ENCODE measurements around the gene RERGL. TPM values are rescaled to one million over a fixed set of nuclear protein-coding genes. Genes with fewer than 3 reads are reported as not detected.

The RERGL gene, protein sequence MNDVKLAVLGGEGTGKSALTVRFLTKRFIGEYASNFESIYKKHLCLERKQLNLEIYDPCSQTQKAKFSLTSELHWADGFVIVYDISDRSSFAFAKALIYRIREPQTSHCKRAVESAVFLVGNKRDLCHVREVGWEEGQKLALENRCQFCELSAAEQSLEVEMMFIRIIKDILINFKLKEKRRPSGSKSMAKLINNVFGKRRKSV
- total RNA-seq (ENCODE audit: low replicate concordance) = not detected in 2 replicates

DNA sequence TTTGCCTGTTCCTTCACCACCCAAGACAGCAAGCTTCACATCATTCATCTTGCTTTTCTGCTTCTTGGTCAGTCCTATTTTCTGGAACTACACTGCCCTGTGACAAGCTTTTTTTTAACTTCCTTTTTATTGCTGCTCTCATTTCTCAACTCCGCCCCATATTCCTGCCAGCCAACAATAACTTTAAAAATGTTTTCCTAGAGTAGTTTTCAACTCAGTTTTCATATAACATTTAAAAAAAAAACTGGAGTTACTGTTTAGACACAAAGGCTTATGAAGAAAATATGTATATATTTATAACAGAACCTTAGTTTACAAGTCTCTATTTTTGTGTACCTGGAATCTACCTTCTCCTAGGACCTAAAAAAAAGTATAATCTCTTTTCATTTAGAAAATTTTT is at the start of gene RERGL:
RERGL (minus strand) TSS at position 101 of the 400 bp plus-strand sequence; CDS start at position 48, 53 bp downstream.
- TF ChIP-seq, protein P1, sequence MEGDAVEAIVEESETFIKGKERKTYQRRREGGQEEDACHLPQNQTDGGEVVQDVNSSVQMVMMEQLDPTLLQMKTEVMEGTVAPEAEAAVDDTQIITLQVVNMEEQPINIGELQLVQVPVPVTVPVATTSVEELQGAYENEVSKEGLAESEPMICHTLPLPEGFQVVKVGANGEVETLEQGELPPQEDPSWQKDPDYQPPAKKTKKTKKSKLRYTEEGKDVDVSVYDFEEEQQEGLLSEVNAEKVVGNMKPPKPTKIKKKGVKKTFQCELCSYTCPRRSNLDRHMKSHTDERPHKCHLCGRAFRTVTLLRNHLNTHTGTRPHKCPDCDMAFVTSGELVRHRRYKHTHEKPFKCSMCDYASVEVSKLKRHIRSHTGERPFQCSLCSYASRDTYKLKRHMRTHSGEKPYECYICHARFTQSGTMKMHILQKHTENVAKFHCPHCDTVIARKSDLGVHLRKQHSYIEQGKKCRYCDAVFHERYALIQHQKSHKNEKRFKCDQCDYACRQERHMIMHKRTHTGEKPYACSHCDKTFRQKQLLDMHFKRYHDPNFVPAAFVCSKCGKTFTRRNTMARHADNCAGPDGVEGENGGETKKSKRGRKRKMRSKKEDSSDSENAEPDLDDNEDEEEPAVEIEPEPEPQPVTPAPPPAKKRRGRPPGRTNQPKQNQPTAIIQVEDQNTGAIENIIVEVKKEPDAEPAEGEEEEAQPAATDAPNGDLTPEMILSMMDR (IDR thresholded peaks at IDR 0.05; ENCODE audit: insufficient read depth, low read length) = no peak
- H3K4me3 ChIP-seq (ENCODE audit: low read depth, low read length) = no peak within 1 kb of the TSS
- DNase-seq (ENCODE audit: low read depth) = no peak

DNA sequence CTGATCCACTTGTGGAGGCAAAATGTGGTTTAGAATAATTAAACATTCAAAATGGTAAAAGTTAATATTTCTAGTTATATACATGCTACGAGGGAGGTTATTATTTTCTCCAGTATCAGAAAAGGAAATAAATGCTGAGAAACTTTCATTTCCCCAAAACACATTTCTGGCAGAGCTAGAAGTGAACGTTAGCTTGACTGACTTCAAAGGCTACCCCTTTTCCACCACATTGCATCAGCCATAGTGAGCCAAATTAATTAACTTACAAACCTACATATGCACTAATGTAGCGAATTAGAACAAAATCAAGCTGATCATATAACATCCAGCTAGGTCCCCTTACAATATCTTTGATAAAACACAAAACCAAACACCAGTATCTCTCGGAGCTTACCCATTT is 49.3 kb upstream of the RERGL start:
- H3K4me3 ChIP-seq (ENCODE audit: low read depth, low read length) = no peak overlapping the region
- DNase-seq (ENCODE audit: low read depth) = no peak
- TF ChIP-seq, protein P1 (IDR thresholded peaks at IDR 0.05; ENCODE audit: insufficient read depth, low read length) = no peak

DNA sequence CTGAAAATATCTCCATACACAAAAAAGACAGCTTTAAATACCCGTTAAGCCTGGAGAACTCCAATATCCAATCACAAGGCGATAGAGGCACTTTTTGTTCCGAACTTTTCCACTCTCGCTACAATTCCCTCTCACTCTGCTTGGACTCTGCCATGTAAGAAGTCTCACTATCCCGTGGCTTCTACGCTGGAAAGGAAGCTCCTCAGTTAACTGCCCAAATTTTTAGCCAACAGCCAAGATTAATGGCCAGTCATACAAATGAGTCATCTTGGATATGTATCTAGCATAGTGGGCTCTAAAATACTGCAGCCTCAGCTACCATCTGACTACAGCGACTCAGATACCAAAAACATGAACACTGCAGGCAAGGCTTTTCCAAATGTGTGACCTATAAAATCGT is 45.5 kb upstream of the RERGL start:
- DNase-seq (ENCODE audit: low read depth) = peak; percentile 89
- TF ChIP-seq, protein P1 (IDR thresholded peaks at IDR 0.05; ENCODE audit: insufficient read depth, low read length) = no peak
- peak overlapping the region; percentile 42 for H3K4me3 ChIP-seq (ENCODE audit: low read depth, low read length)

DNA sequence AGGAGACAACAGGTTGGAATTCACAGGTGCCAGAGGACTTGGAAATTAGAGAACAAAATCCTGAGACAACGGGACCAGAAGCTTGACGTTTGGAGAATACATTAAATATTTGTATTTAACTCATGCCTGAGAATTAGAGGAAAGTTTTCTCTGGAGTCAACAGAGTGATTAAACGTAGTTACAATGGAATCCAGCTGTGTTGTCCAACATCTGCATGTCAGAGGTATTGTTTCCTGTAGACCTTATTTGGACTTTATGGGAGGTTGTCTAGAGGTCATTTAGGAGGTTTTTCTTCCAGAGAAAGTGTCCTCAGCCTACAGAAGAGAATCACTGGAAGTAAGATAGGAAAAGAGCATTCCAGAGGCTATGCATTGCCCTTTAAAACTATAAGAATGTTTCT is 45.1 kb upstream of the RERGL start:
- H3K4me3 ChIP-seq (ENCODE audit: low read depth, low read length) = peak overlapping the region; percentile 42
- TF ChIP-seq, protein P1 (IDR thresholded peaks at IDR 0.05; ENCODE audit: insufficient read depth, low read length) = no peak
- DNase-seq (ENCODE audit: low read depth) = peak; percentile 65

DNA sequence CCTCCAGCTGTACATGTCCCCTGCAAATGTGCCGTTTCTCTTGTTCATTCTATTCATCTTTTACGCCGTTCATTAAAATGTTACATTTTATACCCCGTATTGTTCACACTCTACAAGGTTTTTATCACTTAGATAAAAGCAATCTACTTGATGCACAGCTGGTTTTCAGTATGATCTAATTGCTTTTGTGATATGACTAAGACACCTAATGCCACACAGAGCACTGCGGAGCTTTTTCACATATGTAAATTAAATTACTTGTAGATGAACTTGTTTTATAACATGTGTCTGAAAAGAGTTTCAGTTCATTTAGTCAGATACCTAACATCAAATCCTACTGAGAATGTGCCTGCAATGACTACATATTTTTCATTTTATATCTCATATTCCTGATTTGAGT is 40.9 kb upstream of the RERGL start:
- H3K4me3 ChIP-seq (ENCODE audit: low read depth, low read length) = no peak overlapping the region
- DNase-seq (ENCODE audit: low read depth) = no peak
- TF ChIP-seq, protein P1 (IDR thresholded peaks at IDR 0.05; ENCODE audit: insufficient read depth, low read length) = no peak

DNA sequence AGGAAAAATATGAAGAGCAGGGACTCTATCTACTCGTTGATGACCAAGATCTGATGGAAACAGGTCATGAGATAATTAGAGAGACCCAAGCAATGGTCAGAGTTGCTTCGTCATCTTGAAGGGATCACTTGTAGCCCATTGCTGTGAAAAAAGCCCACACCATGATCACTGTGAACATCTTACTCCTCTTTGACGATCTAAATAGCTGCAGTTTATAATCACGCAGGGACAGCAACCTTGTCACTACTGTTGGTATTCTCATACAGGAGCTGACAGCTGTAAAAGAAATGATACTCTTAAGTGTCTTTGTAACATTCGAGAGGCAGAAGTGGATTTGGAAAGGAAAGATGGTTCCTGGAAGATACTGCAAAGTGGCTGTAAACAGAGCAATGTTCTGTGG is 33.7 kb upstream of the RERGL start:
- TF ChIP-seq, protein P1 (IDR thresholded peaks at IDR 0.05; ENCODE audit: insufficient read depth, low read length) = no peak
- no peak for DNase-seq (ENCODE audit: low read depth)
- H3K4me3 ChIP-seq (ENCODE audit: low read depth, low read length) = no peak overlapping the region

DNA sequence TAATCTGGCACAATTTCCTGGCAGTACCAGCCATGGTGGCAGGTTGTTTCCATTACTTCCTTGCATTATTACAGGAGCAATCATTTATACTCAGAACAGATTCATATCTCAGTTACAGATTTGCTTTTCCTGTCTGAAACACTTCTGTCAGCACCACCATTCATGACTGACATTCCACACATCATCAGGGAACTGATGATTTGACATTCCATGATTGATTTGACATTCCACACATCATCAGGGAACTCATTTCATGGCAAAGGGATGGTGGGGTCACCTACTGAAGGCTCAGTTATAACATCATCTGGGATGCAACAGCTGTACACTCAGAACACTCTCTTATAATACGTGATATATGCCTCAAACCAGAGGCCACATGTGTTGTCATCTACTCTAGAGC is 30.9 kb upstream of the RERGL start:
- no peak for DNase-seq (ENCODE audit: low read depth)
- TF ChIP-seq, protein P1 (IDR thresholded peaks at IDR 0.05; ENCODE audit: insufficient read depth, low read length) = no peak

More for the DNA sequence above, 30.9 kb upstream of the RERGL start:
- H3K4me3 ChIP-seq (ENCODE audit: low read depth, low read length) = no peak overlapping the region
